GM12878 (cell line): ENCODE data around the gene ARMC10. TPM values are rescaled to one million over a fixed set of nuclear protein-coding genes. Genes with fewer than 3 reads are reported as not detected.

Source experiments
- ATAC-seq: fragments of 200-7000 bp; cut with Tn5 transposase; 3 replicates; pipeline ENCODE4 v1.9.1; 2020; ENCODE audit warnings: mild to moderate bottlenecking, moderate library complexity
- BruUV-seq: library from RNA; stranded (reverse); fragments of 400-500 nt; replicated peaks from 2 replicates; lab custom pipeline; 2021; lab: Mats Ljungman, UMichigan
- CTCF ChIA-PET: fragments of 300-600 bp; sonication (Branson Sonifier 250); formaldehyde crosslinking; extraction: SDS; loops from one replicate; lab custom pipeline; 2021; ENCODE audit warnings: inconsistent platforms; lab: Yijun Ruan, JAX
- POLR2A ChIA-PET: fragments of 350-600 bp; formaldehyde crosslinking; extraction: SDS; loops from one replicate; lab custom pipeline; 2021; ENCODE audit warnings: inconsistent platforms; lab: Charles Lee
- RAD21 ChIA-PET: fragments of 300-600 bp; sonication (Branson Sonifier 250); formaldehyde crosslinking; loops from one replicate; lab custom pipeline; 2023; ENCODE audit warnings: antibody characterized with exemption; ENCODE audit not compliant: unreplicated experiment; lab: Charles Lee
- SMC1A ChIA-PET: fragments of 300-600 bp; sonication (Branson Sonifier 250); formaldehyde crosslinking; loops from one replicate; lab custom pipeline; 2023; ENCODE audit not compliant: unreplicated experiment, uncharacterized antibody; lab: Charles Lee
- DNase-seq: peaks from one replicate; pipeline ENCODE4 v3.0.0-alpha.2; 2011; ENCODE audit warnings: low read depth, low spot score
- FAIRE-seq: peaks from 3 replicates; lab custom pipeline; 2011; peaks lifted over from hg19 to GRCh38; lab: Jason Lieb, UNC
- H2AFZ ChIP-seq: 2 replicates; pipeline ENCODE4 v1.6.0; 2011; ENCODE audit warnings: low read depth, low read length, control low read depth; ENCODE audit not compliant: control insufficient read depth
- H3K27ac ChIP-seq: 2 replicates; pipeline ENCODE4 v1.5.1; 2011; ENCODE audit warnings: control low read depth; ENCODE audit not compliant: control insufficient read depth, insufficient read depth
- H3K27me3 ChIP-seq, 2 experiments: replicated peaks in 1 of 2; 2 replicates each; pipeline versions ENCODE4 v1.6.0 to v1.6.1; 2011; ENCODE audit warnings: low read length in 1 of 2; ENCODE audit not compliant: control insufficient read depth in 2 of 2, insufficient read depth in 2 of 2
- H3K36me3 ChIP-seq, 2 experiments: 2 replicates each; pipeline ENCODE4 v1.5.1; 2011; ENCODE audit warnings: low read length in 1 of 2; ENCODE audit not compliant: control insufficient read depth in 2 of 2, insufficient read depth in 2 of 2
- H3K4me1 ChIP-seq: 2 replicates; pipeline ENCODE4 v1.6.1; 2011; ENCODE audit warnings: mild to moderate bottlenecking, low read length, moderate library complexity, mixed read lengths; ENCODE audit not compliant: control insufficient read depth, insufficient read depth
- H3K4me2 ChIP-seq: 2 replicates; pipeline ENCODE4 v1.6.0; 2011; ENCODE audit warnings: control low read depth; ENCODE audit not compliant: control insufficient read depth, insufficient read depth
- H3K4me3 ChIP-seq: fragments of 200-600 bp; sonication (generic); 2 replicates; pipeline ENCODE4 v1.5.1; 2016
- H3K79me2 ChIP-seq: 2 replicates; pipeline ENCODE4 v1.6.0; 2011; ENCODE audit warnings: low read length; ENCODE audit not compliant: control insufficient read depth, insufficient read depth
- H3K9ac ChIP-seq: 2 replicates; pipeline ENCODE4 v1.8.0; 2011; ENCODE audit warnings: low read length, control low read depth, mixed read lengths; ENCODE audit not compliant: control insufficient read depth, insufficient read depth
- H3K9me3 ChIP-seq: replicated peaks from 3 replicates; pipeline ENCODE4 v1.5.1; 2011; ENCODE audit warnings: mild to moderate bottlenecking, low read length; ENCODE audit not compliant: control insufficient read depth, insufficient read depth
- H4K20me1 ChIP-seq: 2 replicates; pipeline ENCODE4 v1.6.0; 2011; ENCODE audit not compliant: control insufficient read depth, insufficient read depth
- BACH1 ChIP-seq: fragments of 450-650 bp; IDR thresholded peaks from 2 replicates; pipeline ENCODE4 v1.6.1; 2017; ENCODE audit warnings: mild to moderate bottlenecking, borderline replicate concordance
- CREM ChIP-seq: IDR thresholded peaks from 2 replicates; pipeline ENCODE4 v1.6.1; 2014; ENCODE audit warnings: antibody characterized with exemption, low read depth
- HCFC1 ChIP-seq: fragments of 150-350 bp; IDR thresholded peaks from 2 replicates; pipeline ENCODE4 v1.6.1; 2014; ENCODE audit warnings: low read length
- KAT2A ChIP-seq: conservative IDR thresholded peaks from 2 replicates; pipeline ENCODE4 v1.6.1; 2011; ENCODE audit warnings: low read depth, low read length; ENCODE audit not compliant: control insufficient read depth
- NBN ChIP-seq: fragments of 450-650 bp; IDR thresholded peaks from 2 replicates; pipeline ENCODE4 v1.6.1; 2016
- NR2C2 ChIP-seq: IDR thresholded peaks from 2 replicates; pipeline ENCODE4 v1.6.1; 2011; ENCODE audit warnings: borderline replicate concordance, low read depth; ENCODE audit not compliant: control insufficient read depth, insufficient read length
- PAX5 ChIP-seq: IDR thresholded peaks from 2 replicates; pipeline ENCODE4 v1.6.1; 2011; ENCODE audit warnings: low read depth, low read length, borderline replicate concordance
- POLR2A ChIP-seq: IDR thresholded peaks from 2 replicates; pipeline ENCODE4 v1.6.1; 2011; ENCODE audit warnings: low read depth, mild to moderate bottlenecking, low read length
- RAD21 ChIP-seq: IDR thresholded peaks from 2 replicates; pipeline ENCODE4 v1.6.1; 2011; ENCODE audit warnings: mild to moderate bottlenecking, low read depth, low read length, moderate library complexity; ENCODE audit not compliant: insufficient read depth
- RAD51 ChIP-seq: fragments of 450-650 bp; IDR thresholded peaks from 2 replicates; pipeline ENCODE4 v1.6.1; 2016; ENCODE audit warnings: moderate library complexity, mild to moderate bottlenecking, inconsistent platforms
- SIN3A ChIP-seq: IDR thresholded peaks from 2 replicates; pipeline ENCODE4 v1.6.1; 2012; ENCODE audit warnings: low read depth, low read length, improper control_type of control experiment
- SKIL ChIP-seq: fragments of 450-650 bp; IDR thresholded peaks from 2 replicates; pipeline ENCODE4 v1.6.1; 2017; ENCODE audit warnings: mild to moderate bottlenecking, low read depth, inconsistent platforms; ENCODE audit not compliant: poor library complexity, severe bottlenecking
- STAT1 ChIP-seq: fragments of 450-650 bp; conservative IDR thresholded peaks from 2 replicates; pipeline ENCODE4 v1.6.1; 2014; ENCODE audit warnings: antibody characterized with exemption, mild to moderate bottlenecking
- WRNIP1 ChIP-seq: IDR thresholded peaks from 2 replicates; pipeline ENCODE4 v1.6.1; 2011; ENCODE audit warnings: low read depth, low read length, improper control_type of control experiment, borderline replicate concordance
- YBX1 ChIP-seq: fragments of 450-650 bp; IDR thresholded peaks from 2 replicates; pipeline ENCODE4 v1.6.1; 2016; ENCODE audit warnings: antibody characterized with exemption
- ZNF24 ChIP-seq: fragments of 450-650 bp; IDR thresholded peaks from 2 replicates; pipeline ENCODE4 v1.6.1; 2017; ENCODE audit warnings: antibody characterized with exemption, mild to moderate bottlenecking
- ZNF622 ChIP-seq: fragments of 450-650 bp; IDR thresholded peaks from 2 replicates; pipeline ENCODE4 v1.6.1; 2017; ENCODE audit warnings: mild to moderate bottlenecking, inconsistent platforms
- WGBS: methylation state at CpG from one replicate; pipeline ENCODE4 v1.1.6; 2016; ENCODE audit warnings: low lambda C conversion rate; ENCODE audit not compliant: insufficient replicate concordance, insufficient coverage; ENCODE audit errors: missing lambda C conversion rate; 5-methylcytosine and 5-hydroxymethylcytosine counted together
- in situ Hi-C: fragments of 300-500 bp; cut with MboI; formaldehyde crosslinking; loops from 9 replicates; pipeline ENCODE4 v1.14.3; 2018; ENCODE audit warnings: mixed read lengths
- intact Hi-C: fragments of 100-400 bp; cut with micrococcal nuclease; formaldehyde crosslinking; loops from one replicate; pipeline ENCODE4 v1.14.2; 2022; ENCODE audit not compliant: unreplicated experiment
- polyA plus RNA-seq, 11 experiments: library from polyadenylated mRNA; depleted of rRNA in 4 of 11; unstranded in 6 of 11; stranded (reverse) in 5 of 11; fragments of >200 nt; fragmentation: Nextera tagmentation in 4 of 11; fragmentation: Illumina TruSeq in 1 of 11; extraction: Ambion mirVana in 4 of 11; extraction: Trizol in 1 of 11; gene quantifications; 1 replicate in 1 of 11; 2 replicates in 10 of 11; pipeline versions ENCODE4 v1.2.1 to v1.2.3, GENCODE V29; 2011 to 2016; ENCODE audit warnings: inconsistent platforms in 2 of 11, missing spikeins in 2 of 11, low read depth in 1 of 11
- total RNA-seq, 4 experiments: library from RNA; depleted of rRNA in 3 of 4; stranded (reverse); fragments of >200 nt in 3 of 4; fragmentation: Illumina TruSeq in 1 of 4; extraction: Trizol in 1 of 4; gene quantifications; 2 replicates each; pipeline versions ENCODE4 v1.2.1 to v1.2.3, GENCODE V29; 2013 to 2021
- TF ChIP-seq, protein P1 (sequence below): fragments of 450-650 bp; conservative IDR thresholded peaks from 2 replicates; pipeline ENCODE4 v1.6.1; 2017; ENCODE audit warnings: mild to moderate bottlenecking, moderate library complexity
- TF ChIP-seq, protein P2 (sequence below): IDR thresholded peaks from 2 replicates; pipeline ENCODE4 v1.6.1; 2011; ENCODE audit warnings: low read depth, mild to moderate bottlenecking, low read length, moderate library complexity, borderline replicate concordance; ENCODE audit errors: extremely low read depth

ARMC10 gene
- total and polyA plus RNA-seq, 10 of the 15 experiments (the other 5 are each of a cell fraction or from before 2014, with no cell fraction given), result 7.0 to 38.2 (median 24.1) TPM

DNA sequence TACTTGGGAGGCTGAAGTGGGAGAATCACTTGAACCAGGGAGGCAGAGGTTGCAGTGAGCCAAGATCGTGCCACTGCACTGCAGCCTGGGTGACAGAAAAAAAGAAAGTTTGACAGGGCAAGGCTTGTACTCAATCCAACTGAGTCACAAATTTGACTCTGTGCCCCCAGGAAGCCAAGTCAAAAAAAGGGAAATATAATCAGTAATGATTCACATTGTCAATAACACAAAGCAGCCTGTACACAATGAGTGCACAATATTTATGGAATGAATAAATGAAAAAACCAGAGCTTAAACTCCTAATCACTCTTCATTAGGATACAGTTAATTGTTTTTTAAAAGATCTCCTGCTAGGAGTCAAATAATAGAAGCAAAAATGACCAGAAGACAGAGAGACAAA, 67.6 kb downstream of the ARMC10 start (continued):
- no peak for TF ChIP-seq CREM
- no peak for TF ChIP-seq NR2C2
- no peak for TF ChIP-seq PAX5
- TF ChIP-seq HCFC1, result no peak

DNA sequence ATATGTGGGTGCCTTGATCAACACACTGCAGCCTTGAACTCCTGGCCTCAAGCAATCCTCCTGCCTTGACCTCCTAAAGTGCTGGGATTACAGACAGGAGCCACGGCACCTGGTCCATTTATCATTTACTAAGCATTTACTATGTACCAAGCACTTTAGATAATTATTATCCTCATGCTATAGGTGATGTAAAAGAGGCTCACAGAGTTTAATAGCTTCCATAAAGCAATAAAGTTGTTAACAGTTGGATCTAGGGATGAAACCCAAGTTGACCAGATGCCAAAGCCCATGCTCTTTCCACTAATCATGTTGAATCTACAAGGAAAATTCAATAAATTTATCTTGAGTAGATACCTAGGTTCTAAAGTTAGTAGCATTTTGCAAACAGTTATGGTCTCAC, 68.9 kb downstream of the ARMC10 start:
- ChIA-PET POLR2A (no interaction called here), CTCF (interaction anchor here (1.3 kb wide), 1 partner anchor 13 kb away, joined by 5 read pairs; no protein-coding TSS in a partner anchor), SMC1A (interaction anchor here (1.2 to 2.3 kb wide), 2 partner anchors 9 to 13 kb away, joined by 4 to 7 read pairs; no protein-coding TSS in a partner anchor), RAD21 (interaction anchor here (0.9 kb wide), 1 partner anchor 69 kb away, joined by 3 read pairs; the partner anchor contains the start of gene ARMC10)
- Histone ChIP-seq H3K4me1 (peaks cover 7% of the 10 kb centered on the region; the same call in 1 of the 2 replicates), H3K27me3 (no peaks in the 10 kb centered on the region), H3K36me3 (no peaks in the 10 kb centered on the region; a peak in 1 of 4 replicates), H3K4me3 (no peak overlapping the region), H4K20me1 (no peaks in the 10 kb centered on the region), H3K9ac (no peak overlapping the region), H3K4me2 (no peak overlapping the region), H3K27ac (no peak overlapping the region), H2AFZ (no peak overlapping the region), H3K79me2 (peaks cover 29% of the 10 kb centered on the region), H3K9me3 (no peaks in the 10 kb centered on the region)
- in situ Hi-C loops (no loop called here), intact Hi-C loops (loop anchor here (10.0 kb wide), 1 partner anchor 201 kb away; the partner anchor contains the start of genes DNAJC2 and PSMC2)
- no TSS peak for BruUV-seq
- FAIRE-seq (no peak), DNase-seq (no peak), ATAC-seq (no peak)
- 100% methylated on average over 1 of the region's 1 CpG for WGBS
- TF ChIP-seq NBN, result no peak
- TF ChIP-seq BACH1, result no peak
- TF ChIP-seq RAD21, result no peak
- no peak for TF ChIP-seq RAD51
- no peak for TF ChIP-seq ZNF24
- TF ChIP-seq STAT1, result no peak
- no peak for TF ChIP-seq WRNIP1
- TF ChIP-seq SIN3A, result no peak
- no peak for TF ChIP-seq ZNF622
- TF ChIP-seq YBX1, result no peak
- no peak for TF ChIP-seq POLR2A
- TF ChIP-seq, protein P1, sequence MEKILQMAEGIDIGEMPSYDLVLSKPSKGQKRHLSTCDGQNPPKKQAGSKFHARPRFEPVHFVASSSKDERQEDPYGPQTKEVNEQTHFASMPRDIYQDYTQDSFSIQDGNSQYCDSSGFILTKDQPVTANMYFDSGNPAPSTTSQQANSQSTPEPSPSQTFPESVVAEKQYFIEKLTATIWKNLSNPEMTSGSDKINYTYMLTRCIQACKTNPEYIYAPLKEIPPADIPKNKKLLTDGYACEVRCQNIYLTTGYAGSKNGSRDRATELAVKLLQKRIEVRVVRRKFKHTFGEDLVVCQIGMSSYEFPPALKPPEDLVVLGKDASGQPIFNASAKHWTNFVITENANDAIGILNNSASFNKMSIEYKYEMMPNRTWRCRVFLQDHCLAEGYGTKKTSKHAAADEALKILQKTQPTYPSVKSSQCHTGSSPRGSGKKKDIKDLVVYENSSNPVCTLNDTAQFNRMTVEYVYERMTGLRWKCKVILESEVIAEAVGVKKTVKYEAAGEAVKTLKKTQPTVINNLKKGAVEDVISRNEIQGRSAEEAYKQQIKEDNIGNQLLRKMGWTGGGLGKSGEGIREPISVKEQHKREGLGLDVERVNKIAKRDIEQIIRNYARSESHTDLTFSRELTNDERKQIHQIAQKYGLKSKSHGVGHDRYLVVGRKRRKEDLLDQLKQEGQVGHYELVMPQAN, result no peak
- no peak for TF ChIP-seq SKIL
- TF ChIP-seq KAT2A, result no peak
- TF ChIP-seq, protein P2, sequence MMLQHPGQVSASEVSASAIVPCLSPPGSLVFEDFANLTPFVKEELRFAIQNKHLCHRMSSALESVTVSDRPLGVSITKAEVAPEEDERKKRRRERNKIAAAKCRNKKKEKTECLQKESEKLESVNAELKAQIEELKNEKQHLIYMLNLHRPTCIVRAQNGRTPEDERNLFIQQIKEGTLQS, result no peak
